Immature natural killer cell (primary cell): ENCODE data around the gene ZNF318. TPM values are rescaled to one million over a fixed set of nuclear protein-coding genes. Genes with fewer than 3 reads are reported as not detected.
A peak's percentile ranks its signal among the peaks of the same experiment; 100 is the strongest.

ENCODE experiments used
- DNase-seq, 3 donors: peaks; one replicate each; pipeline ENCODE4 v3.0.0; 2022; ENCODE audit warnings: mixed read lengths in 1 of 3
- H3K27ac Mint-ChIP-seq, 6 donors: one replicate each; pipeline ENCODE4 v1.8.0; 2020; ENCODE audit warnings: mixed read lengths in 6 of 6, mild to moderate bottlenecking in 5 of 6, inconsistent platforms in 4 of 6, moderate library complexity in 3 of 6
- H3K27me3 Mint-ChIP-seq, 3 donors: one replicate each; pipeline ENCODE4 v1.8.0; 2020 to 2021; ENCODE audit warnings: low read depth in 3 of 3, mild to moderate bottlenecking in 3 of 3, mixed read lengths in 3 of 3, moderate library complexity in 3 of 3, inconsistent platforms in 1 of 3
- H3K36me3 Mint-ChIP-seq, 3 donors: one replicate each; pipeline ENCODE4 v1.8.0; 2020; ENCODE audit warnings: mixed read lengths in 3 of 3, inconsistent platforms in 2 of 3, mild to moderate bottlenecking in 2 of 3
- H3K4me1 Mint-ChIP-seq, 2 donors: one replicate each; pipeline ENCODE4 v1.8.0; 2020; ENCODE audit warnings: inconsistent platforms in 2 of 2, mild to moderate bottlenecking in 2 of 2, mixed read lengths in 2 of 2, moderate library complexity in 1 of 2
- H3K4me3 Mint-ChIP-seq, 5 donors: one replicate each; pipeline ENCODE4 v1.8.0; 2020; ENCODE audit warnings: mild to moderate bottlenecking in 5 of 5, mixed read lengths in 5 of 5, inconsistent platforms in 3 of 5, moderate library complexity in 3 of 5
- H3K9me3 Mint-ChIP-seq, 6 donors: one replicate each; pipeline ENCODE4 v1.8.0; 2020; ENCODE audit warnings: mild to moderate bottlenecking in 6 of 6, mixed read lengths in 6 of 6, inconsistent platforms in 4 of 6, moderate library complexity in 3 of 6
- polyA plus RNA-seq, 3 donors: library from polyadenylated mRNA; unstranded; fragments of 300-500 nt; fragmentation: Illumina TruSeq; gene quantifications; one replicate each; pipeline ENCODE4 v1.2.3, GENCODE V29; 2021

Gene ZNF318
- polyA plus RNA-seq, 3 donors from 2014 or later, result 0.94 to 9.6 (median 5.7) TPM

GRCh38 chr6:43299338-43300293 lies 69.8 kb downstream of the ZNF318 start:
- no peak for DNase-seq
- Mint-ChIP-seq H3K27ac (no peak overlapping the region), H3K4me3 (no peak overlapping the region), H3K36me3 (no peaks in the 10 kb centered on the region), H3K4me1 (no peaks in the 10 kb centered on the region), H3K27me3 (peaks cover 0 to 2% (median 2%) of the 10 kb centered on the region in 3 donors), H3K9me3 (no peaks in the 10 kb centered on the region)

GRCh38 chr6:43298565-43299337 lies 70.7 kb downstream of the ZNF318 start:
- Mint-ChIP-seq H3K36me3 (no peaks in the 10 kb centered on the region), H3K27ac (no peak overlapping the region), H3K27me3 (peaks cover 0 to 2% (median 2%) of the 10 kb centered on the region in 3 donors), H3K9me3 (no peaks in the 10 kb centered on the region), H3K4me3 (no peak overlapping the region), H3K4me1 (no peaks in the 10 kb centered on the region)
- DNase-seq, result no peak

- no peak within 1 kb of the TSS for H3K4me3 Mint-ChIP-seq
- no peak for DNase-seq
- no peaks in the 10 kb centered on the region for H3K4me1 Mint-ChIP-seq
- H3K27me3 Mint-ChIP-seq, result peaks cover 0 to 2% (median 2%) of the 10 kb centered on the region in 3 donors
- no peaks in the 10 kb centered on the region for H3K36me3 Mint-ChIP-seq
- no peak within 1 kb of the TSS for H3K27ac Mint-ChIP-seq
- H3K9me3 Mint-ChIP-seq, result no peaks in the 10 kb centered on the region
Measured at GRCh38 chr6:43297644-43298564, 71.5 kb downstream of the ZNF318 start, which contains the start of gene SLC22A7. Gene SLC22A7, plus strand, starts transcription at chr6:43298260. Its CDS starts 99 bp downstream, at chr6:43298359.

GRCh38 chr6:43296780-43297497 lies 72.5 kb downstream of the ZNF318 start:
- Mint-ChIP-seq H3K36me3 (no peaks in the 10 kb centered on the region), H3K4me3 (no peak overlapping the region), H3K4me1 (no peaks in the 10 kb centered on the region), H3K27ac (peak overlapping the region in 1 of 6 donors; percentile 20), H3K27me3 (peaks cover 0 to 2% (median 2%) of the 10 kb centered on the region in 3 donors), H3K9me3 (no peaks in the 10 kb centered on the region)
- DNase-seq, result no peak

GRCh38 chr6:43295456-43295855 lies 74.0 kb downstream of the ZNF318 start:
- no peak overlapping the region for H3K4me3 Mint-ChIP-seq
- H3K4me1 Mint-ChIP-seq, result no peaks in the 10 kb centered on the region
- H3K9me3 Mint-ChIP-seq, result no peaks in the 10 kb centered on the region
- no peak for DNase-seq
- peaks cover 0 to 2% (median 0%) of the 10 kb centered on the region in 3 donors for H3K27me3 Mint-ChIP-seq
- no peak overlapping the region for H3K27ac Mint-ChIP-seq
- H3K36me3 Mint-ChIP-seq, result no peaks in the 10 kb centered on the region

GRCh38 chr6:43294536-43294935 lies 74.9 kb downstream of the ZNF318 start:
- no peaks in the 10 kb centered on the region for H3K9me3 Mint-ChIP-seq
- H3K36me3 Mint-ChIP-seq, result no peaks in the 10 kb centered on the region
- H3K4me3 Mint-ChIP-seq, result no peak overlapping the region
- no peak for DNase-seq
- H3K27me3 Mint-ChIP-seq, result peaks cover 0 to 4% (median 0%) of the 10 kb centered on the region in 3 donors
- no peaks in the 10 kb centered on the region for H3K4me1 Mint-ChIP-seq
- H3K27ac Mint-ChIP-seq, result no peak overlapping the region

- no peak for DNase-seq
- Mint-ChIP-seq H3K4me1 (no peaks in the 10 kb centered on the region), H3K9me3 (no peaks in the 10 kb centered on the region), H3K27ac (no peak overlapping the region), H3K36me3 (no peaks in the 10 kb centered on the region), H3K27me3 (peaks cover 0 to 4% (median 0%) of the 10 kb centered on the region in 3 donors), H3K4me3 (no peak overlapping the region)
Measured at GRCh38 chr6:43293698-43294097, 75.7 kb downstream of the ZNF318 start.

- Mint-ChIP-seq H3K9me3 (no peaks in the 10 kb centered on the region), H3K4me1 (no peaks in the 10 kb centered on the region), H3K27me3 (peaks cover 0 to 4% (median 0%) of the 10 kb centered on the region in 3 donors), H3K27ac (no peak overlapping the region), H3K4me3 (no peak overlapping the region), H3K36me3 (no peaks in the 10 kb centered on the region)
- no peak for DNase-seq
Measured at GRCh38 chr6:43292763-43293318, 76.6 kb downstream of the ZNF318 start.

- Mint-ChIP-seq H3K4me3 (no peak overlapping the region), H3K27me3 (peaks cover 0 to 4% (median 0%) of the 10 kb centered on the region in 3 donors), H3K36me3 (no peaks in the 10 kb centered on the region), H3K4me1 (no peaks in the 10 kb centered on the region), H3K9me3 (no peaks in the 10 kb centered on the region), H3K27ac (no peak overlapping the region)
- DNase-seq, result no peak
Measured at GRCh38 chr6:43292341-43292740, 77.1 kb downstream of the ZNF318 start.

- H3K27ac Mint-ChIP-seq, result no peak overlapping the region
- DNase-seq, result no peak
- H3K4me3 Mint-ChIP-seq, result no peak overlapping the region
- no peaks in the 10 kb centered on the region for H3K36me3 Mint-ChIP-seq
- no peaks in the 10 kb centered on the region for H3K4me1 Mint-ChIP-seq
- H3K27me3 Mint-ChIP-seq, result peaks cover 0 to 4% (median 2%) of the 10 kb centered on the region in 3 donors
- H3K9me3 Mint-ChIP-seq, result no peaks in the 10 kb centered on the region
Measured at GRCh38 chr6:43291708-43292107, 77.7 kb downstream of the ZNF318 start.

GRCh38 chr6:43290905-43291355 lies 78.5 kb downstream of the ZNF318 start:
- no peak for DNase-seq
- Mint-ChIP-seq H3K9me3 (no peaks in the 10 kb centered on the region), H3K27ac (no peak overlapping the region), H3K27me3 (peaks cover 0 to 5% (median 4%) of the 10 kb centered on the region in 3 donors), H3K36me3 (no peaks in the 10 kb centered on the region), H3K4me3 (no peak overlapping the region), H3K4me1 (no peaks in the 10 kb centered on the region)

- no peak overlapping the region for H3K4me3 Mint-ChIP-seq
- H3K4me1 Mint-ChIP-seq, result no peaks in the 10 kb centered on the region
- no peak for DNase-seq
- no peaks in the 10 kb centered on the region for H3K9me3 Mint-ChIP-seq
- peak overlapping the region in 1 of 6 donors; percentile 4 for H3K27ac Mint-ChIP-seq
- no peaks in the 10 kb centered on the region for H3K36me3 Mint-ChIP-seq
- peaks cover 0 to 9% (median 4%) of the 10 kb centered on the region in 3 donors for H3K27me3 Mint-ChIP-seq
Measured at GRCh38 chr6:43290339-43290904, 79.0 kb downstream of the ZNF318 start.
